Suprapubic skin (tissue), 3 donors: ENCODE results near the gene PSD.

Source experiments
- POLR2AphosphoS5 ChIP-seq, 3 donors: sonication (generic); formaldehyde crosslinking; IDR thresholded peaks; one replicate each; pipeline ENCODE4 v1.6.1; 2017; ENCODE audit warnings: antibody characterized with exemption in 3 of 3
- TF ChIP-seq, protein P1 (sequence below), 2 donors: fragments of 200-600 bp in 1 of 2; fragments of 450-650 bp in 1 of 2; sonication (generic) in 1 of 2; IDR thresholded peaks; one replicate each; pipeline ENCODE4 v1.5.1; 2016 to 2019; ENCODE audit warnings: antibody characterized with exemption in 2 of 2, mild to moderate bottlenecking in 1 of 2, moderate library complexity in 1 of 2

DNA sequence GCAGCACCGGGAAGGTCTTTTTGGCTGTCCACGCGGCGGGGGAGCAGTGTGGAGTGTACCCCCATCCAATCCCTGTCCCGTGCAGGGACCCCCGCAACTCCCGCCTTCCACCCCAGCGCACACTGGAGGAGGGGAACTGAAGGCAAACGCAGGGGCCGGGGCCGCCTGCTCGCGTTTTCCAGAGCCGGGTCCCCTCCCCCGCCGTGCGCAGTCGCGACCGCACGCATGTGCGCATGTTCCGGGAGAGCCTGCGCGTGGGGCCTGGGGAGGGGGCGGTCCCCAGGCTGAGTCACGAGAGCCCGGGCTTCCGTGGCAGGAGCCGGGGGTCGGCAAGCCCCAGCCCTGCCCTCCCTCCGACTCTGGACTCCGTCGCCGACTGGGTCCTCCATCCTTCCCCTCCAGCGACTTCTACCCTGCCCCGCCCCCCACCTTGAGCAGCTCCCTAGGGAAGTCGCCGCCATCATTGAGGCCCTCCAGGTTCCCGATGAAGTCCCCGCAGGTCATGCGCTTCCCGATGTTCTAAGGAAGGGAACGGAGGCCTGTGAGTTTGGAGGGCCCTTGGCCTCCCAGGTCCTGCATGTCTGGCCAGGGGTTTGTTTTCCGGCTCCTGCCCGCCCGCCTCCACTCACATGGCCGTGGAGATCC, 8.0 kb downstream of the PSD start:
- TF ChIP-seq, protein P1, sequence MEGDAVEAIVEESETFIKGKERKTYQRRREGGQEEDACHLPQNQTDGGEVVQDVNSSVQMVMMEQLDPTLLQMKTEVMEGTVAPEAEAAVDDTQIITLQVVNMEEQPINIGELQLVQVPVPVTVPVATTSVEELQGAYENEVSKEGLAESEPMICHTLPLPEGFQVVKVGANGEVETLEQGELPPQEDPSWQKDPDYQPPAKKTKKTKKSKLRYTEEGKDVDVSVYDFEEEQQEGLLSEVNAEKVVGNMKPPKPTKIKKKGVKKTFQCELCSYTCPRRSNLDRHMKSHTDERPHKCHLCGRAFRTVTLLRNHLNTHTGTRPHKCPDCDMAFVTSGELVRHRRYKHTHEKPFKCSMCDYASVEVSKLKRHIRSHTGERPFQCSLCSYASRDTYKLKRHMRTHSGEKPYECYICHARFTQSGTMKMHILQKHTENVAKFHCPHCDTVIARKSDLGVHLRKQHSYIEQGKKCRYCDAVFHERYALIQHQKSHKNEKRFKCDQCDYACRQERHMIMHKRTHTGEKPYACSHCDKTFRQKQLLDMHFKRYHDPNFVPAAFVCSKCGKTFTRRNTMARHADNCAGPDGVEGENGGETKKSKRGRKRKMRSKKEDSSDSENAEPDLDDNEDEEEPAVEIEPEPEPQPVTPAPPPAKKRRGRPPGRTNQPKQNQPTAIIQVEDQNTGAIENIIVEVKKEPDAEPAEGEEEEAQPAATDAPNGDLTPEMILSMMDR (IDR thresholded peaks at IDR 0.05) = no peak
- TF ChIP-seq POLR2AphosphoS5 (IDR thresholded peaks at IDR 0.05) = no peak
